ENCODE data around the gene FARSA.

DNA sequence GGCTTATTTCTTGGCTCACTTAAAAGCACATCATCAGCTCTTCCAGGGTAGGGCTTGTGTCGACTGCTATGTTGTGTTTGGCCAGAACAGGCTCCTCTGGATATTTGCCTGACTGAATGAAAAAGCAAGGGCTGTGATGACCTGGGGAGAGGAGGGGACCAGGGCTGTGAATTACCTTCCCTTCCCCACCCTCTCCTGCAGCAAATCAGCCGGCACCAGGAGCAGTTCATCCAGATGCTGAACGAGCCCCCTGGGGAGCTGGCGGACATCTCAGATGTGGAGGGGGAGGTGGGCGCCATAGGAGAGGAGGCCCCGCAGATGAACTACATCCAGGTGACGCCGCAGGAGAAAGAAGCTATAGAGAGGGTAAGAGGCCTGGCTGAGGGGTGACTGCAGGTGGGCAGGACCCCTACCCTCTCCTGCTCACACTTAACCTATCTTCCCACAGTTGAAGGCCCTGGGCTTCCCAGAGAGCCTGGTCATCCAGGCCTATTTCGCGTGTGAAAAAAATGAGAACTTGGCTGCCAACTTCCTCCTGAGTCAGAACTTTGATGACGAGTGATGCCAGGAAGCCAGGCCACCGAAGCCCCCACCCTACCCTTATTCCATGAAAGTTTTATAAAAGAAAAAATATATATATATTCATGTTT, 19.1 kb upstream of the FARSA start:
- no peak for TF ChIP-seq EZH2 (IDR thresholded peaks at IDR 0.05; ENCODE audit: low read length, unreplicated experiment)
- TF ChIP-seq, protein P1, sequence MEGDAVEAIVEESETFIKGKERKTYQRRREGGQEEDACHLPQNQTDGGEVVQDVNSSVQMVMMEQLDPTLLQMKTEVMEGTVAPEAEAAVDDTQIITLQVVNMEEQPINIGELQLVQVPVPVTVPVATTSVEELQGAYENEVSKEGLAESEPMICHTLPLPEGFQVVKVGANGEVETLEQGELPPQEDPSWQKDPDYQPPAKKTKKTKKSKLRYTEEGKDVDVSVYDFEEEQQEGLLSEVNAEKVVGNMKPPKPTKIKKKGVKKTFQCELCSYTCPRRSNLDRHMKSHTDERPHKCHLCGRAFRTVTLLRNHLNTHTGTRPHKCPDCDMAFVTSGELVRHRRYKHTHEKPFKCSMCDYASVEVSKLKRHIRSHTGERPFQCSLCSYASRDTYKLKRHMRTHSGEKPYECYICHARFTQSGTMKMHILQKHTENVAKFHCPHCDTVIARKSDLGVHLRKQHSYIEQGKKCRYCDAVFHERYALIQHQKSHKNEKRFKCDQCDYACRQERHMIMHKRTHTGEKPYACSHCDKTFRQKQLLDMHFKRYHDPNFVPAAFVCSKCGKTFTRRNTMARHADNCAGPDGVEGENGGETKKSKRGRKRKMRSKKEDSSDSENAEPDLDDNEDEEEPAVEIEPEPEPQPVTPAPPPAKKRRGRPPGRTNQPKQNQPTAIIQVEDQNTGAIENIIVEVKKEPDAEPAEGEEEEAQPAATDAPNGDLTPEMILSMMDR (conservative IDR thresholded peaks at IDR 0.05; ENCODE audit: low read depth, low read length), result no peak

All from PC-3 (cell line).